NCI-H187 treated with DMSO at 0.1 percent for 48 hours (cell line): ENCODE measurements around the gene HDAC4.
A peak's percentile ranks its signal among the peaks of the same experiment; 100 is the strongest.

Experiments
- DNase-seq: peaks from one replicate; lab custom pipeline; 2025; lab: John Stamatoyannopoulos, UW

The HDAC4 gene

GRCh38 chr2:239348563-239349452 is 52.0 kb downstream of the HDAC4 start:
- no peak for DNase-seq

DNA sequence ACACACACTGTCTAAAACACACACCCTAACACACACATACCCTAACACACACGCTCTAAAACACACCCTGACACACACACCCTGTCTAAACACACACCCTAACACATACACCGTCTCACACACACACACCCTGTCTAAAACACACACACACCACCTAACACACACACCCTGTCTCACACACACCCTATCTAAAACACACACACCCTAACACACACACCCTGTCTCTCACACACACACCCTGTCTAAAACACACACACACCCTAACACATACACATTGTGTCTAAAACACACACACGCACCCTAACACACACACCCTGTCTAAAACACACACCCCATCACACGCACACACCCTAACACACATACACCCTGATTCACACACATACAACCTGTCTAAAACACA is 54.1 kb downstream of the HDAC4 start:
- DNase-seq: no peak

DNA sequence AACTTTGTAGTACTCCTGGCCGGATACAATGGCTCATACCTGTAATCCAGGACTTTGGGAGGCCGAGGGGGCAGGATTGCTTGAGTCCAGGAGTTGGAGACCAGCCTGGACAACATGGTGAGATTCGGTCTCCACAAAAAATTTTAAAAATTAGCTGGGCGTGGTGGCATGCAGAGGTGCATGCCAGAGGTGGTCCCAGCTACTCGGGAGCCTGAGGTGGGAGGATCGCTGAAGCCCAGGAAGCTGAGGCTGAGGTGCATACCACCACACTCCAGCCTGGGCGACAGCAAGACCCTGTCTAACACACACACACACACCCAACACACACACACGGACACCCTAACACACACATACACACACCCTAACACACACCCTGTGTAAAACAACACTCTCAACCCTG is 55.6 kb downstream of the HDAC4 start:
- no peak for DNase-seq

GRCh38 chr2:239344857-239345216 is 56.0 kb downstream of the HDAC4 start:
- no peak for DNase-seq

GRCh38 chr2:239343946-239344856 is 56.6 kb downstream of the HDAC4 start:
- DNase-seq: no peak

- DNase-seq: no peak
Observed at GRCh38 chr2:239343460-239343859, 57.4 kb downstream of the HDAC4 start.

GRCh38 chr2:239341840-239342239 is 59.0 kb downstream of the HDAC4 start:
- DNase-seq: no peak

- DNase-seq: no peak
Observed at GRCh38 chr2:239341146-239341732, 59.6 kb downstream of the HDAC4 start.

GRCh38 chr2:239339726-239340601 is 60.9 kb downstream of the HDAC4 start:
- no peak for DNase-seq

DNA sequence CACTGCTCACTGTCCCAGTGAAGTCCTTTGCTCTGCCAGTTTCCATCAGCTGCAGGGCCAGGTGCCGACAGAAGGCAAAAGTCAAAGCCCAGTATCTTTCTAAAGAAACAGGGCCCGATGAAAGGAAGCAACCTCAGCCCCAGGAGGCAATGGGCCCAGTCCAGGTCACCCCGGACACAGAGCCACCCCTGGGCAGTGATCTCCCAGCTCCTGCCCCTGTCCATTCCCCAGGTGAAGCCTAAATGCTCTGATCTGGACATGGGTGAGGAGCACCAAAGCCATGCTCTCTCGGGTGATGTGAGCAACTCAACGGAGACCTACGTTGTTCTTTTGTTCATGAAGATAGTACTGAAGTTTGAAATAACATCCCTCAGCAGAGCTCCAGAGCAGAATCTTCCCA is 61.6 kb downstream of the HDAC4 start:
- no peak for DNase-seq

GRCh38 chr2:239337877-239338484 is 62.8 kb downstream of the HDAC4 start:
- peak; percentile 21 for DNase-seq

DNA sequence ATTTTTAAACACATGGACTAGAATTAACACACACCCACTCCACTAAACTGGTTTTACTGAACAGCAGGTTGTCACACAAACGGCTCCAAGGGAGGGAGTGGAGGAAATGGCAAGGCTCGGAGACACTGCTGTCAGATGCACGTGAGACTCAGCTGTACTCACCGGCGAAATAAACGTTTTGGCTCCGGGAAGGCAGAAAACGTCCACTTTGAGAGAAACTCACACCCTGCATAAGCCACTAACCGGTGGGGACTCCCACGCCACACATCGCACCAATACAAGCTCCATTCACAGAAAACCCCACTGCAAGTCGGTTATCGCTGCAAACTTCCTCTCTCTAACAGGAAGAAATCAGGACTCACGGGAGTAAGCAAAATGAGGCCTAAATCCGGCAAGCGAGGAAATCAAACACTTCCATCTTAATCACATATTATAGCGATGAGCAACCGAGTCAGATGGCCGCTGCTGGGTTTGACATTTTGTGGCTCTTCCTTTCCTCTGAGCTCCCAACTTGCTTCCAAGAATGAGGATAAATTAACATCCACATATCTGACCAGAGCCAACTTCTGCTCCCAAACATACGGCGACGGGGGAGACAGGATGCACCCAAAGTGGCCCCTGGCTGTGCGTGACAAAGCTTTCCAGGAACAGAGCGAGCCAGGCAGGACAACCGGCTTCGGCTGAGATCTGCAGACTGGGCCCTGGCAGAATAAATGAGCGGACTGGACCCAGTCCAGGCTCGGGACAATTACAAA is 63.5 kb downstream of the HDAC4 start:
- no peak for DNase-seq

DNA sequence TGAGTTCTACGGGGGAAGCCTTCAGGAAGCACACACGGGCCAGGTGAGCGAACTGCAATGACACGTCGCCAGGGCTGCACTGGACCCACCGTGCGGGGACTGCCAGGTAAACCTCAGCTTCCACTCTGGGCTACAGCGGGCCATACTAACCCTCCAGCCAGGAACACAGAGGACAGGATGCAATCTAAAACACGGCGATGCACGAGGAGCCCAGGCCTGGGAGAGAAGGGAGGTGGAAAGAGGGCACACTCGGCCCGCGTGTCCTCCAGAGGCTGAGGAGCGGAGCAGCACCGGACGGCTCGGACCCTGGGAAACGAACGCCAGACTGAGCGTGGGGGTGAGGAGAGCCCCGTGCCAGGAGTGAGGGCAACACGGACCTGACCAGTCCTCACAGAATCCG is 69.3 kb downstream of the HDAC4 start:
- no peak for DNase-seq

DNA sequence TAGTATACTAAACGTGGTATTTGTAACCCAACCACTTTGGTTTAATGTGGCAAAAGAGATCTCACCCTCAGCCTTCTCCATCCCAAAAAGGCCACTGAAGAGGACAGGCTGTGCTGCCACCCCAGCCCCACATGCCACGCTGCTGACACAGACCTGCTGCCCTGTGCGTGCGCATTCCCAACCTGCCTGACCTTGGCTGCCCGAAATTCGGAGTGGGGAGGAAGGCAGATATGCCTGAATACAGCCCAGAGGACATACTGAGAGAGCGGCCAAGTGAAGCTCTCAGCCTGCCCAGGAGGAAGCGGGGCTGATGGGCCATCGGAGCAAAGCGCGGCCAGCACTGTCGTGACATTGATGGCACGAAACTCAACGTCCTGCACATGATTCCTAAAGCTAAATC is 70.0 kb downstream of the HDAC4 start:
- no peak for DNase-seq

GRCh38 chr2:239329972-239330572 is 70.7 kb downstream of the HDAC4 start:
- no peak for DNase-seq

DNA sequence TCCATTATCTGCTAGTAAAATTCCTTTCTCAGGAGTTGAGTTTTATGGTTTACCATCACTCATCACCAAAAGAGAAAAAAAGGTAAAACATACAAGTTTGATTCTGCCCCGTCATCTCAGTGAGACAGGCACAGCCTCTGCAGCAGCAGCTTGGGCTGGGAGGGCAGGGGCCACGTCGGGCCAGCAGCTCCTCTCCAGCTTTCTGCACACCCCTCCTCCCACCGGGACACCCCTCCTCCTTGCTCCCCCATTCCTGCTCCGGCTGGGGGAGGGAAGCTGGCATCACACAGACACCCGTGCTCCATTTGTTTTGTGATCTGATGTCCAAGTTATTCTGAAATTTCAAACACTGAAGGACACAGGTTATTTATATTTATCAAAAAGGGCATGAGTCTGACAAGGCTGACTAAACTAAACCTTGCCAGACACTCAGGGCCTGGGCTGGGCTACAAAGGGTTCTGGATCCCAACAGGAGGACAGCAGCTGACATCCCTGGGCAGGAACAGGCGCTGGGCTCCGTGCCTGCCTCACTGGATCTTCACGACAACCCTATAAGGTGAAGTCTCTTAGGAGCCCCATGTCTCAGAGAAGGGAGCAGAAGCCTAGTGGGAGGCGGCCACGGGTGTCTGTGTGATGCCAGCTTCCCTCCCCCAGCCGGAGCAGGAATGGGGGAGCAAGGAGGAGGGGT is 71.4 kb downstream of the HDAC4 start:
- DNase-seq: no peak

GRCh38 chr2:239328351-239329191 is 72.2 kb downstream of the HDAC4 start:
- no peak for DNase-seq

- DNase-seq: no peak
Observed at GRCh38 chr2:239327536-239328350, 73.1 kb downstream of the HDAC4 start.
